GM19025 (cell line): ENCODE results near the gene UBFD1.
A peak's percentile ranks its signal among the peaks of the same experiment; 100 is the strongest.
"Not testable (repeated sequence)": the region's sequence is repeated elsewhere in the genome, so short reads cannot be mapped to it uniquely, and the experiment has no call there.

Source experiments
- ATAC-seq: cut with Tn5 transposase; IDR thresholded peaks from one replicate; pipeline ENCODE4 v1.9.1; 2021; ENCODE audit warnings: mild to moderate bottlenecking, low read depth, moderate library complexity; ENCODE audit not compliant: unreplicated experiment

Gene UBFD1

GRCh38 chr16:23595951-23596720, 38.6 kb downstream of the UBFD1 start, which contains the start of gene NDUFAB1:
NDUFAB1 (minus strand) TSS chr16:23596316; CDS start chr16:23596290, 26 bp downstream.
- ATAC-seq: peak; percentile 97

- ATAC-seq: no peak
Measured at GRCh38 chr16:23597003-23597756, 39.7 kb downstream of the UBFD1 start.

DNA sequence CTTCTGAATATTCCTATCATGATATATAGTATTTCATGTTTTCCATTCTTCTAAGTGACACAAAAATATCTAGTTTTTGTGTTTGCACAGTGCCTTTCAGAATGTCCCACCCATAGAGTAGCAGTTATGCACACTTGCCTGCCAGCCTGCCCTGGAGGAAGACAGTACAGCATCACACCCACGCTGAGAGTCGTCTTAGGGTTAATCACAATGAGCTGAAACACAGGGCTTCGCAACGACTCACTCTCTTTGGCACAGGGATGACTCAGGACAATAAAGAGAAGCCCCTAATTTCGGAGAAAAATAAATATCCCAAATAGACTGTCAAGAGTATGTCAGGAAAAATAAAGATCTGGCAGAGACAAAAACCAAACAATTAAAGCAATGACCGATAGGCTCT, 50.2 kb downstream of the UBFD1 start:
- no peak for ATAC-seq

- ATAC-seq: no peak
Measured at GRCh38 chr16:23608194-23608593, 50.7 kb downstream of the UBFD1 start.

DNA sequence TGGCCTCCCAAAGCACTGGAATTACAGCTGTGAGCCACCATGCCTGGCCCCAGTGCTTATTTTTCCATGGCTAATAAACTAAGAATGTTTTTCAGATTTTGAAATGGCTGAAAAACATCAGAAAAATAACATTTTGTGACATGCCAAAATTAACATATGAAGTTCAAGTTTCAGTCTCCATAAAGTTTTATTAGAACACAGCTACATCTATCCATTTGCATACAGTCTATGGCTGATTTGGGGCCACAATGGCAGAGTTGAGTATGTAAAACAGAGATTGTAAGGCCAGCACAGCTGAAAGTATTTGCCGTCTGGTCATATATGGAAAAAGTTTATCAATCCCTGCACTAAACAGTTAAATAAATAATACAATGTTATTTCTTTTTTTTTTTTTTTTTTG, 52.4 kb downstream of the UBFD1 start:
- no peak for ATAC-seq

DNA sequence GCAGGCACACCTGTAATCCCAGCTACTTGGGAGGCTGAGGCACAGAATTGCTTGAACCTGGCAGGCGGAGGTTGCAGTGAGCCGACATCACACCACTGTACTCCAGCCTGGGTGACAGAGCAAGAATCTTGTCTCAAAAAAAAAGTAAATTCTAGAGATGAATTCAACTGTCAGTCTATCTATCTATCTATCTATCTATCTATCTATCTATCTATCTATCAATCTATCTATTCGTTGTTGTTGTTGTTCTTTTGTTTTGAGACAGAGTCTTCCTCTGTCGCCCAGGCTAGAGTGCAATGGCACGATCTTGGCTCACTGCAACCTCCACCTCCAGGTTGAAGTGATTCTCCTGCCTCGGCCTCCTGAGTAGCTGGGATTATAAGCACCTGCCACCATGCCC, 53.4 kb downstream of the UBFD1 start:
- ATAC-seq: not testable (repeated sequence)

DNA sequence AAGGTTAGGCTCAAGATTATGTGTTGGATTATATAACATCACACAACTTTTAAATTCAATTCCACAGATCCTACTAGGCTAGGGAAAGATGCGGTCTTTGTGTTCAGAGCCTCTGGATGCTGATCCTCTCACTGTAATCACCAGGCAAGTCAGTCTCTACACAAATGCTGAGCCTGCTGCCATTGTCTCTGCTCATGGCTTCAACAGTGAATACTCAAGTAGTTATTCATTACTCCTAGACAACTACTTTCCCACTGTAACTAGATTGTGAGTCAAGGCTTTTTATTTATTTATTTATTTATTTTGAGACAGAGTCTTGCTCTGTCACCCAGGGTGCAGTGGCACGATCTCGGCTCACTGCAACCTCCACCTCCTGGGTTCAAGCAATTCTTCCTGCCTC, 54.4 kb downstream of the UBFD1 start:
- ATAC-seq: no peak

DNA sequence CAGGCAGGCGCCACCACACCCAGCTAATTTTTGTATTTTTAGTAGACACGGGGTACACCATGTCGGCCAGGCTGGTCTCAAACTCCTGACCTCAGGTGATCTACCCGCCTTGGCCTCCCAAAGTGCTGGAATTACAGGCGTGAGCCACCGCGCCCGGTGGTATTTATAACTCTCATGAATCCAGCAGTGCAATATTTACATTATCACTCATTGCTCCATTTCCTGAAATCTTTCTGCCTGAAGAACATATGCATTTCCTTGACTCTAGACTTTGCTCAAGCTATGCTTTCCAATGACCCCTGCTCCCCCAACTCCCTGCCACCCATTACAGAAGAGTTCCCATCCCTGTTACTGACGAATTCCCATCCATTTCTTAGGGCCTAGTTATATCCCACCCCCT, 58.3 kb downstream of the UBFD1 start:
- no peak for ATAC-seq
